WTC11 (cell line): ENCODE results near the gene ALX4. TPM values are rescaled to one million over a fixed set of nuclear protein-coding genes. Genes with fewer than 3 reads are reported as not detected.

Source experiments
- ATAC-seq: fragments of 200-7000 bp; cut with Tn5 transposase; 2 replicates; pipeline ENCODE4 v1.10.0; 2021; ENCODE audit warnings: mild to moderate bottlenecking, moderate library complexity
- CTCF ChIA-PET: fragments of 300-600 bp; sonication (Branson Sonifier 250); formaldehyde crosslinking; loops from one replicate; lab custom pipeline; 2021; ENCODE audit warnings: antibody characterized with exemption; lab: Charles Lee
- POLR2A ChIA-PET: fragments of 350-600 bp; sonication (Branson Sonifier 250); formaldehyde crosslinking; loops from one replicate; lab custom pipeline; 2021; ENCODE audit warnings: antibody characterized with exemption; lab: Charles Lee
- DNase-seq: peaks from one replicate; pipeline ENCODE4 v3.0.0; 2021; ENCODE audit warnings: low spot score
- H3K27ac Mint-ChIP-seq: 2 replicates; pipeline ENCODE4 v1.8.0; 2021; ENCODE audit warnings: mixed read lengths
- H3K27me3 Mint-ChIP-seq: 2 replicates; pipeline ENCODE4 v1.8.0; 2021; ENCODE audit warnings: low read depth, mild to moderate bottlenecking, moderate library complexity, mixed read lengths
- H3K36me3 Mint-ChIP-seq: 2 replicates; pipeline ENCODE4 v1.8.0; 2021; ENCODE audit warnings: mixed read lengths
- H3K4me1 Mint-ChIP-seq: 2 replicates; pipeline ENCODE4 v1.8.0; 2022; ENCODE audit warnings: mixed read lengths
- H3K4me3 Mint-ChIP-seq: 2 replicates; pipeline ENCODE4 v1.8.0; 2021; ENCODE audit warnings: mild to moderate bottlenecking, moderate library complexity, mixed read lengths
- H3K9me3 Mint-ChIP-seq: 2 replicates; pipeline ENCODE4 v1.8.0; 2021; ENCODE audit warnings: mixed read lengths
- AFF4 ChIP-seq: sonication (generic); formaldehyde crosslinking; IDR thresholded peaks from 2 replicates; pipeline ENCODE4 v1.8.1; 2023; ENCODE audit warnings: mild to moderate bottlenecking, missing genetic modification reagents, borderline replicate concordance
- ATF6 ChIP-seq: sonication (generic); formaldehyde crosslinking; IDR thresholded peaks from 2 replicates; pipeline ENCODE4 v1.8.1; 2023; ENCODE audit warnings: mild to moderate bottlenecking, missing genetic modification reagents
- CBFB ChIP-seq: sonication (generic); formaldehyde crosslinking; IDR thresholded peaks from 2 replicates; pipeline ENCODE4 v1.8.1; 2022; ENCODE audit warnings: mild to moderate bottlenecking, low read depth, missing genetic modification reagents
- CREB1 ChIP-seq: sonication (generic); formaldehyde crosslinking; IDR thresholded peaks from 2 replicates; pipeline ENCODE4 v1.8.0; 2023; ENCODE audit warnings: mild to moderate bottlenecking, missing genetic modification reagents
- E2F1 ChIP-seq: sonication (generic); formaldehyde crosslinking; IDR thresholded peaks from 2 replicates; pipeline ENCODE4 v1.8.0; 2022; ENCODE audit warnings: mild to moderate bottlenecking, missing genetic modification reagents
- EMX1 ChIP-seq: fragments of 250-450 bp; sonication (Bioruptor Pico); IDR thresholded peaks from 2 replicates; pipeline ENCODE4 v1.8.0; 2021; ENCODE audit warnings: mild to moderate bottlenecking
- ESRRA ChIP-seq: sonication (generic); formaldehyde crosslinking; IDR thresholded peaks from 2 replicates; pipeline ENCODE4 v1.8.1; 2022; ENCODE audit warnings: mild to moderate bottlenecking, missing genetic modification reagents, borderline replicate concordance
- ETV6 ChIP-seq: sonication (generic); formaldehyde crosslinking; IDR thresholded peaks from 2 replicates; pipeline ENCODE4 v1.8.1; 2022; ENCODE audit warnings: mild to moderate bottlenecking, missing genetic modification reagents
- FOXK1 ChIP-seq: sonication (generic); formaldehyde crosslinking; IDR thresholded peaks from 2 replicates; pipeline ENCODE4 v1.8.0; 2022; ENCODE audit warnings: mild to moderate bottlenecking, moderate library complexity, missing genetic modification reagents
- FOXP1 ChIP-seq: sonication (generic); formaldehyde crosslinking; IDR thresholded peaks from 2 replicates; pipeline ENCODE4 v1.8.0; 2022; ENCODE audit warnings: missing genetic modification reagents, mild to moderate bottlenecking, moderate library complexity, borderline replicate concordance
- IRF1 ChIP-seq: sonication (generic); formaldehyde crosslinking; IDR thresholded peaks from 2 replicates; pipeline ENCODE4 v1.8.0; 2023; ENCODE audit warnings: missing genetic modification reagents
- IRF2 ChIP-seq: sonication (generic); formaldehyde crosslinking; IDR thresholded peaks from 2 replicates; pipeline ENCODE4 v1.8.0; 2022; ENCODE audit warnings: low read depth, missing genetic modification reagents, borderline replicate concordance
- MAX ChIP-seq: sonication (generic); formaldehyde crosslinking; IDR thresholded peaks from 2 replicates; pipeline ENCODE4 v1.8.0; 2022; ENCODE audit warnings: mild to moderate bottlenecking, missing genetic modification reagents
- MYBL2 ChIP-seq: sonication (generic); formaldehyde crosslinking; IDR thresholded peaks from 2 replicates; pipeline ENCODE4 v1.8.1; 2023; ENCODE audit warnings: mild to moderate bottlenecking, moderate library complexity, missing genetic modification reagents
- NFE2L1 ChIP-seq: sonication (generic); formaldehyde crosslinking; IDR thresholded peaks from 2 replicates; pipeline ENCODE4 v1.8.1; 2023; ENCODE audit warnings: missing genetic modification reagents
- OVOL2 ChIP-seq: fragments of 250-450 bp; sonication (Bioruptor Pico); IDR thresholded peaks from 2 replicates; pipeline ENCODE4 v1.9.0; 2021; ENCODE audit warnings: mild to moderate bottlenecking, borderline replicate concordance
- PRRX2 ChIP-seq: fragments of 250-450 bp; sonication (Bioruptor Pico); IDR thresholded peaks from 2 replicates; pipeline ENCODE4 v1.8.0; 2021; ENCODE audit warnings: mild to moderate bottlenecking
- RELA ChIP-seq: sonication (generic); formaldehyde crosslinking; IDR thresholded peaks from 2 replicates; pipeline ENCODE4 v1.8.1; 2022; ENCODE audit warnings: missing genetic modification reagents, mild to moderate bottlenecking, borderline replicate concordance
- TEAD1 ChIP-seq: sonication (generic); formaldehyde crosslinking; IDR thresholded peaks from 2 replicates; pipeline ENCODE4 v1.8.0; 2022; ENCODE audit warnings: mild to moderate bottlenecking, missing genetic modification reagents
- TEAD4 ChIP-seq: sonication (generic); formaldehyde crosslinking; IDR thresholded peaks from 2 replicates; pipeline ENCODE4 v1.8.0; 2022; ENCODE audit warnings: mild to moderate bottlenecking, missing genetic modification reagents
- TP53 ChIP-seq: sonication (generic); formaldehyde crosslinking; IDR thresholded peaks from 2 replicates; pipeline ENCODE4 v1.8.1; 2023; ENCODE audit warnings: mild to moderate bottlenecking, missing genetic modification reagents
- ZNF138 ChIP-seq: sonication (generic); formaldehyde crosslinking; conservative IDR thresholded peaks from 2 replicates; pipeline ENCODE4 v1.8.1; 2022; ENCODE audit warnings: mild to moderate bottlenecking, moderate library complexity, missing genetic modification reagents
- ZNF263 ChIP-seq: sonication (generic); formaldehyde crosslinking; IDR thresholded peaks from 2 replicates; pipeline ENCODE4 v1.8.1; 2022; ENCODE audit warnings: low read depth, mild to moderate bottlenecking, moderate library complexity, missing genetic modification reagents
- ZNF396 ChIP-seq: fragments of 250-450 bp; sonication (Bioruptor Pico); IDR thresholded peaks from 2 replicates; pipeline ENCODE4 v1.8.0; 2021; ENCODE audit warnings: mild to moderate bottlenecking, moderate library complexity, borderline replicate concordance
- total RNA-seq: library from RNA; stranded (reverse); gene quantifications from 3 replicates; pipeline ENCODE4 v1.2.3, GENCODE V29; 2021

Gene ALX4
- total RNA-seq, 1 experiment from 2014 or later, result not detected

- TF ChIP-seq ZNF263 (CRISPR knock-in tag) (no peak), ESRRA (CRISPR knock-in tag) (no peak)
- TF ChIP-seq, all 79 proteins: peak for 0
These were observed 4.4 kb downstream of the ALX4 start (continued) for GRCh38 chr11:44305470-44306051.

GRCh38 chr11:44305026-44305469, 4.9 kb downstream of the ALX4 start:
- CTCF ChIA-PET, result no interaction called here
- ATAC-seq, result no peak
- H3K4me3 Mint-ChIP-seq, result peak overlapping the region; percentile 66
- H3K27me3 Mint-ChIP-seq, result peaks cover 100% of the 10 kb centered on the region
- H3K36me3 Mint-ChIP-seq, result no peaks in the 10 kb centered on the region
- H3K27ac Mint-ChIP-seq, result no peak overlapping the region
- H3K4me1 Mint-ChIP-seq, result peaks cover 47% of the 10 kb centered on the region
- no peaks in the 10 kb centered on the region for H3K9me3 Mint-ChIP-seq
- no peak for TF ChIP-seq E2F1 (CRISPR knock-in tag)
- TF ChIP-seq EMX1, result no peak
- no peak for TF ChIP-seq CBFB (CRISPR knock-in tag)
- no peak for TF ChIP-seq OVOL2 (CRISPR knock-in tag)
- no peak for TF ChIP-seq NFE2L1 (CRISPR knock-in tag)
- TF ChIP-seq IRF1 (CRISPR knock-in tag), result no peak
- TF ChIP-seq FOXK1 (CRISPR knock-in tag), result no peak
- no peak for TF ChIP-seq IRF2 (CRISPR knock-in tag)
- TF ChIP-seq TEAD4 (CRISPR knock-in tag), result no peak
- TF ChIP-seq ETV6 (CRISPR knock-in tag), result no peak
- no peak for TF ChIP-seq TEAD1 (CRISPR knock-in tag)
- no peak for TF ChIP-seq AFF4 (CRISPR knock-in tag)
- POLR2A ChIA-PET, result interaction anchor here (2.1 kb wide), 1 partner anchor 12 kb away, joined by 6 read pairs; no protein-coding TSS in a partner anchor
- DNase-seq, result no peak

- peaks cover 100% of the 10 kb centered on the region for H3K27me3 Mint-ChIP-seq
- H3K36me3 Mint-ChIP-seq, result no peaks in the 10 kb centered on the region
- no peak overlapping the region for H3K27ac Mint-ChIP-seq
- peaks cover 46% of the 10 kb centered on the region for H3K4me1 Mint-ChIP-seq
- ATAC-seq (peak; percentile 12; the same call in 1 of the 2 replicates), DNase-seq (peak; percentile 47)
- H3K4me3 Mint-ChIP-seq, result peak overlapping the region; percentile 66
- POLR2A ChIA-PET, result no interaction called here
- no peaks in the 10 kb centered on the region for H3K9me3 Mint-ChIP-seq
- CTCF ChIA-PET, result no interaction called here
- TF ChIP-seq FOXP1 (CRISPR knock-in tag), result 0 out of 2 replicates have a peak, but pooled peaks have one; percentile 17
- TF ChIP-seq ZNF396, result no peak
- no peak for TF ChIP-seq RELA (CRISPR knock-in tag)
- TF ChIP-seq MAX (CRISPR knock-in tag), result peak; percentile 84
- no peak for TF ChIP-seq ZNF138 (CRISPR knock-in tag)
- TF ChIP-seq ATF6 (CRISPR knock-in tag), result no peak
- no peak for TF ChIP-seq PRRX2 (CRISPR knock-in tag)
- peak; percentile 66; the same call in 1 of the 2 replicates for TF ChIP-seq MYBL2
- TF ChIP-seq CREB1 (CRISPR knock-in tag), result no peak
- TF ChIP-seq TP53 (CRISPR knock-in tag), result no peak
These were observed 5.6 kb downstream of the ALX4 start for GRCh38 chr11:44304091-44305025.
